HepG2 (cell line): Measurements from ENCODE around the gene BICRAL. TPM values are rescaled to one million over a fixed set of nuclear protein-coding genes. Genes with fewer than 3 reads are reported as not detected.

Experiments used
- ADNP ChIP-seq: sonication (generic); formaldehyde crosslinking; IDR thresholded peaks from 2 replicates; pipeline ENCODE4 v1.4.0; 2020; ENCODE audit warnings: missing genetic modification reagents
- ARNT2 ChIP-seq: sonication (generic); formaldehyde crosslinking; IDR thresholded peaks from 2 replicates; pipeline ENCODE4 v1.8.0; 2022; ENCODE audit warnings: mild to moderate bottlenecking, low read depth, missing genetic modification reagents, moderate library complexity
- ATRX ChIP-seq: sonication (generic); formaldehyde crosslinking; IDR thresholded peaks from 2 replicates; pipeline ENCODE4 v1.4.0; 2020; ENCODE audit warnings: missing genetic modification reagents, borderline replicate concordance
- CBX5 ChIP-seq: sonication (generic); formaldehyde crosslinking; IDR thresholded peaks from 2 replicates; pipeline ENCODE4 v1.4.0; 2020; ENCODE audit warnings: missing genetic modification reagents, borderline replicate concordance
- CHCHD3 ChIP-seq: sonication (generic); formaldehyde crosslinking; IDR thresholded peaks from 2 replicates; pipeline ENCODE4 v1.8.0; 2022; ENCODE audit warnings: mild to moderate bottlenecking, missing genetic modification reagents, moderate library complexity
- GATAD1 ChIP-seq: IDR thresholded peaks from 2 replicates; pipeline ENCODE4 v1.6.1; 2016; ENCODE audit warnings: missing genetic modification reagents, missing compliant biosample characterization
- HIVEP1 ChIP-seq: sonication (generic); formaldehyde crosslinking; IDR thresholded peaks from 2 replicates; pipeline ENCODE4 v1.4.0; 2020; ENCODE audit warnings: mild to moderate bottlenecking, missing genetic modification reagents
- KAT2B ChIP-seq: fragments of 150-350 bp; IDR thresholded peaks from 2 replicates; pipeline ENCODE4 v1.6.1; 2014; ENCODE audit warnings: low read depth, low read length, borderline replicate concordance
- PTBP1 ChIP-seq: fragments of 200-400 bp; formaldehyde crosslinking; IDR thresholded peaks from 2 replicates; pipeline ENCODE4 v1.6.1; 2018; ENCODE audit warnings: low read length, low read depth; ENCODE audit not compliant: poor library complexity, severe bottlenecking
- RFX3 ChIP-seq: IDR thresholded peaks from 2 replicates; pipeline ENCODE4 v1.6.1; 2016; ENCODE audit warnings: missing biosample characterization, missing genetic modification reagents
- RFXANK ChIP-seq: IDR thresholded peaks from 2 replicates; pipeline ENCODE4 v1.6.1; 2016
- SKI ChIP-seq: fragments of 450-650 bp; IDR thresholded peaks from one replicate; pipeline ENCODE4 v1.6.1; 2018; ENCODE audit warnings: mild to moderate bottlenecking; ENCODE audit not compliant: partially characterized antibody
- THYN1 ChIP-seq: sonication (generic); formaldehyde crosslinking; IDR thresholded peaks from 2 replicates; pipeline ENCODE4 v1.8.1; 2023; ENCODE audit warnings: low read depth, mild to moderate bottlenecking, moderate library complexity, missing genetic modification reagents, borderline replicate concordance
- YEATS2 ChIP-seq: sonication (generic); formaldehyde crosslinking; IDR thresholded peaks from 2 replicates; pipeline ENCODE4 v1.4.0; 2020; ENCODE audit warnings: missing genetic modification reagents, borderline replicate concordance
- ZFP62 ChIP-seq: sonication (generic); formaldehyde crosslinking; IDR thresholded peaks from 2 replicates; pipeline ENCODE4 v1.4.0; 2020; ENCODE audit warnings: missing genetic modification reagents
- ZNF484 ChIP-seq: sonication (generic); formaldehyde crosslinking; IDR thresholded peaks from 2 replicates; pipeline ENCODE4 v1.5.1; 2020; ENCODE audit warnings: mild to moderate bottlenecking, low read depth, missing genetic modification reagents, borderline replicate concordance
- ZNF678 ChIP-seq: sonication (generic); formaldehyde crosslinking; IDR thresholded peaks from 2 replicates; pipeline ENCODE4 v1.4.0; 2020; ENCODE audit warnings: mild to moderate bottlenecking, missing genetic modification reagents
- ZNF781 ChIP-seq: sonication (generic); formaldehyde crosslinking; IDR thresholded peaks from 2 replicates; pipeline ENCODE4 v1.5.1; 2020; ENCODE audit warnings: borderline replicate concordance, mild to moderate bottlenecking, missing genetic modification reagents; ENCODE audit errors: not compliant biosample characterization
- polyA plus RNA-seq, 8 experiments: library from polyadenylated mRNA; depleted of rRNA in 3 of 8; stranded (reverse) in 7 of 8; unstranded in 1 of 8; fragments of >200 nt; fragmentation: Illumina TruSeq in 4 of 8; extraction: Trizol in 4 of 8; gene quantifications; 2 replicates each; pipeline versions ENCODE4 v1.2.1 to v1.2.3, GENCODE V29; 2011 to 2016; ENCODE audit warnings: low read depth in 4 of 8, missing spikeins in 1 of 8, mixed read lengths in 1 of 8; ENCODE audit not compliant: insufficient read depth in 1 of 8
- total RNA-seq, 5 experiments: library from RNA; depleted of rRNA; stranded (reverse); fragments of >200 nt; fragmentation: Illumina TruSeq; extraction: Trizol; gene quantifications; 2 replicates each; pipeline ENCODE4 v1.2.3, GENCODE V29; 2016; ENCODE audit warnings: low read depth in 1 of 5
- TF ChIP-seq, protein P1 (sequence below): sonication (generic); formaldehyde crosslinking; IDR thresholded peaks from 2 replicates; pipeline ENCODE4 v1.8.1; 2022; ENCODE audit warnings: mild to moderate bottlenecking, missing genetic modification reagents
- TF ChIP-seq, protein P2 (sequence below): sonication (generic); formaldehyde crosslinking; IDR thresholded peaks from 2 replicates; pipeline ENCODE4 v1.4.0; 2020; ENCODE audit warnings: mild to moderate bottlenecking, missing genetic modification reagents
- TF ChIP-seq, protein P3 (sequence below): sonication (generic); formaldehyde crosslinking; IDR thresholded peaks from 2 replicates; pipeline ENCODE4 v1.4.0; 2020; ENCODE audit warnings: missing genetic modification reagents
- TF ChIP-seq, protein P4 (sequence below): sonication (generic); formaldehyde crosslinking; IDR thresholded peaks from 2 replicates; pipeline ENCODE4 v1.5.0; 2020; ENCODE audit warnings: missing genetic modification reagents
- TF ChIP-seq, protein P5 (sequence below): sonication (generic); formaldehyde crosslinking; IDR thresholded peaks from 2 replicates; pipeline ENCODE4 v1.5.1; 2020; ENCODE audit warnings: missing genetic modification reagents, mild to moderate bottlenecking, borderline replicate concordance

BICRAL gene
- total and polyA plus RNA-seq, 2 of the 13 experiments (the other 11 are each of a cell fraction or from before 2014, with no cell fraction given) = 5.0 to 13.5 TPM

DNA sequence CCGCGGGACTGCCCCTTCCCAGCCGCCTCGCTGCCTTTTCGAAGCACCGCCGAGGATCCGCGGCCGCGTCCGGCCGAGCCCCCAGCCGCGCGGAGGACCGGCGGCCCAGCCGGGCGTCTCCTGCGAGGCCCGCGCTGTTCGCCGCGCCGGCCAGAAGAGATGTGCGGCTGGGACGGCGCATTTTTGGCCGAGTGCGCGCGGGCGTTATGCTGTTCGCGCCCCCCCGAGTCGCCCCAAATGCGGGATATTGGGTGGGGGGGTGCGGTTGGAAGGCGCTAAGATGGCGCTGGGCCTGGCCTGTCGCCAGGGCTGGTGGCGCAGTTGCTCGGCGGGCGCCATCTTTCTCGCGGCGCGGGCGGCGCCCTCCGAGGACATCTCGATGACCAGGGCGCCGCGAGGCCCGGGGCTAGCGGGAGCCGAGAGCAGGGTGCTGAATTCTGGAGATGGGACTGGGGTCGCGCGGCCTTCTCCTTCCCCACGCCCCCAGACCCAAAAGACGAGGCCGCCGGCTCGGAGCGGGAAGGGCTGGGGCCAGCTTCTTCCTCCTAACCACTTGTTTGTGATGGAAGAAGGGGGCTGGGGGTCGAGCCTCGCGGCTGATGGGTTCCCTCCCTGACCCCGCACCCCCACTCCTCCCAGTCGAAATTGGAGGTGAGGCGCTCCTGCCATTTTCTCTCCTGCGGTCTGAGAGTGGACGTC lies 1.5 kb downstream of the BICRAL start (continued):
- TF ChIP-seq KAT2B = no peak
- TF ChIP-seq, protein P1, sequence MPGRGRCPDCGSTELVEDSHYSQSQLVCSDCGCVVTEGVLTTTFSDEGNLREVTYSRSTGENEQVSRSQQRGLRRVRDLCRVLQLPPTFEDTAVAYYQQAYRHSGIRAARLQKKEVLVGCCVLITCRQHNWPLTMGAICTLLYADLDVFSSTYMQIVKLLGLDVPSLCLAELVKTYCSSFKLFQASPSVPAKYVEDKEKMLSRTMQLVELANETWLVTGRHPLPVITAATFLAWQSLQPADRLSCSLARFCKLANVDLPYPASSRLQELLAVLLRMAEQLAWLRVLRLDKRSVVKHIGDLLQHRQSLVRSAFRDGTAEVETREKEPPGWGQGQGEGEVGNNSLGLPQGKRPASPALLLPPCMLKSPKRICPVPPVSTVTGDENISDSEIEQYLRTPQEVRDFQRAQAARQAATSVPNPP (CRISPR knock-in tag) = peak; percentile 75; the same call in 1 of the 2 replicates
- no peak for TF ChIP-seq RFX3
- peak; percentile 74 for TF ChIP-seq ZNF781
- TF ChIP-seq, protein P2, sequence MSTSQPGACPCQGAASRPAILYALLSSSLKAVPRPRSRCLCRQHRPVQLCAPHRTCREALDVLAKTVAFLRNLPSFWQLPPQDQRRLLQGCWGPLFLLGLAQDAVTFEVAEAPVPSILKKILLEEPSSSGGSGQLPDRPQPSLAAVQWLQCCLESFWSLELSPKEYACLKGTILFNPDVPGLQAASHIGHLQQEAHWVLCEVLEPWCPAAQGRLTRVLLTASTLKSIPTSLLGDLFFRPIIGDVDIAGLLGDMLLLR (CRISPR knock-in tag) = no peak
- TF ChIP-seq PTBP1 = no peak
- peak; percentile 78; the same call in 1 of the 2 replicates for TF ChIP-seq YEATS2 (CRISPR knock-in tag)
- TF ChIP-seq ARNT2 (CRISPR knock-in tag) = peak; percentile 70
- TF ChIP-seq RFXANK = no peak
- peak; percentile 15 for TF ChIP-seq SKI
- TF ChIP-seq CBX5 = no peak; the same call in 1 of the 2 replicates
- TF ChIP-seq ATRX (CRISPR knock-in tag) = no peak
- 0 out of 2 replicates have a peak, but pooled peaks have one; percentile 81 for TF ChIP-seq ZFP62 (CRISPR knock-in tag)
- no peak for TF ChIP-seq THYN1 (CRISPR knock-in tag)
- peak; percentile 70 for TF ChIP-seq HIVEP1 (CRISPR knock-in tag)
- TF ChIP-seq ZNF678 = peak; percentile 83; the same call in 1 of the 2 replicates
- peak; percentile 46; the same call in 1 of the 2 replicates for TF ChIP-seq GATAD1 (CRISPR knock-in tag)
- TF ChIP-seq, protein P3, sequence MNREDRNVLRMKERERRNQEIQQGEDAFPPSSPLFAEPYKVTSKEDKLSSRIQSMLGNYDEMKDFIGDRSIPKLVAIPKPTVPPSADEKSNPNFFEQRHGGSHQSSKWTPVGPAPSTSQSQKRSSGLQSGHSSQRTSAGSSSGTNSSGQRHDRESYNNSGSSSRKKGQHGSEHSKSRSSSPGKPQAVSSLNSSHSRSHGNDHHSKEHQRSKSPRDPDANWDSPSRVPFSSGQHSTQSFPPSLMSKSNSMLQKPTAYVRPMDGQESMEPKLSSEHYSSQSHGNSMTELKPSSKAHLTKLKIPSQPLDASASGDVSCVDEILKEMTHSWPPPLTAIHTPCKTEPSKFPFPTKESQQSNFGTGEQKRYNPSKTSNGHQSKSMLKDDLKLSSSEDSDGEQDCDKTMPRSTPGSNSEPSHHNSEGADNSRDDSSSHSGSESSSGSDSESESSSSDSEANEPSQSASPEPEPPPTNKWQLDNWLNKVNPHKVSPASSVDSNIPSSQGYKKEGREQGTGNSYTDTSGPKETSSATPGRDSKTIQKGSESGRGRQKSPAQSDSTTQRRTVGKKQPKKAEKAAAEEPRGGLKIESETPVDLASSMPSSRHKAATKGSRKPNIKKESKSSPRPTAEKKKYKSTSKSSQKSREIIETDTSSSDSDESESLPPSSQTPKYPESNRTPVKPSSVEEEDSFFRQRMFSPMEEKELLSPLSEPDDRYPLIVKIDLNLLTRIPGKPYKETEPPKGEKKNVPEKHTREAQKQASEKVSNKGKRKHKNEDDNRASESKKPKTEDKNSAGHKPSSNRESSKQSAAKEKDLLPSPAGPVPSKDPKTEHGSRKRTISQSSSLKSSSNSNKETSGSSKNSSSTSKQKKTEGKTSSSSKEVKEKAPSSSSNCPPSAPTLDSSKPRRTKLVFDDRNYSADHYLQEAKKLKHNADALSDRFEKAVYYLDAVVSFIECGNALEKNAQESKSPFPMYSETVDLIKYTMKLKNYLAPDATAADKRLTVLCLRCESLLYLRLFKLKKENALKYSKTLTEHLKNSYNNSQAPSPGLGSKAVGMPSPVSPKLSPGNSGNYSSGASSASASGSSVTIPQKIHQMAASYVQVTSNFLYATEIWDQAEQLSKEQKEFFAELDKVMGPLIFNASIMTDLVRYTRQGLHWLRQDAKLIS (CRISPR knock-in tag) = peak; percentile 66; the same call in 1 of the 2 replicates
- TF ChIP-seq, protein P4, sequence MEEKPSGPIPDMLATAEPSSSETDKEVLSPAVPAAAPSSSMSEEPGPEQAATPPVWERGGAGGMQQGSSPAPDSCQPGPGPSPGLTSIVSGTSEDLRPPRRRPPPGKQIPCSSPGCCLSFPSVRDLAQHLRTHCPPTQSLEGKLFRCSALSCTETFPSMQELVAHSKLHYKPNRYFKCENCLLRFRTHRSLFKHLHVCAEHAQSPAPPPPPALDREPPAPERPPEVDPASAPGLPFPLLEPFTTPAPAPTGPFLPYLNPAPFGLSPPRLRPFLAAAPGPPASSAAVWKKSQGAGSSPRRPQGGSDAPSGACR (CRISPR knock-in tag) = peak; percentile 41; the same call in 1 of the 2 replicates
- TF ChIP-seq ZNF484 (CRISPR knock-in tag) = 0 out of 2 replicates have a peak, but pooled peaks have one; percentile 20
- TF ChIP-seq CHCHD3 = no peak
- no peak for TF ChIP-seq ADNP
- TF ChIP-seq, protein P5, sequence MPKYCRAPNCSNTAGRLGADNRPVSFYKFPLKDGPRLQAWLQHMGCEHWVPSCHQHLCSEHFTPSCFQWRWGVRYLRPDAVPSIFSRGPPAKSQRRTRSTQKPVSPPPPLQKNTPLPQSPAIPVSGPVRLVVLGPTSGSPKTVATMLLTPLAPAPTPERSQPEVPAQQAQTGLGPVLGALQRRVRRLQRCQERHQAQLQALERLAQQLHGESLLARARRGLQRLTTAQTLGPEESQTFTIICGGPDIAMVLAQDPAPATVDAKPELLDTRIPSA (CRISPR knock-in tag) = no peak
